ENCODE results near the gene BAHCC1. TPM values are rescaled to one million over a fixed set of nuclear protein-coding genes. Genes with fewer than 3 reads are reported as not detected.

The BAHCC1 gene
- total and polyA plus RNA-seq, 2 of the 8 experiments (the other 6 are each of a cell fraction or from before 2014, with no cell fraction given), result 0.26 to 0.58 TPM

DNA sequence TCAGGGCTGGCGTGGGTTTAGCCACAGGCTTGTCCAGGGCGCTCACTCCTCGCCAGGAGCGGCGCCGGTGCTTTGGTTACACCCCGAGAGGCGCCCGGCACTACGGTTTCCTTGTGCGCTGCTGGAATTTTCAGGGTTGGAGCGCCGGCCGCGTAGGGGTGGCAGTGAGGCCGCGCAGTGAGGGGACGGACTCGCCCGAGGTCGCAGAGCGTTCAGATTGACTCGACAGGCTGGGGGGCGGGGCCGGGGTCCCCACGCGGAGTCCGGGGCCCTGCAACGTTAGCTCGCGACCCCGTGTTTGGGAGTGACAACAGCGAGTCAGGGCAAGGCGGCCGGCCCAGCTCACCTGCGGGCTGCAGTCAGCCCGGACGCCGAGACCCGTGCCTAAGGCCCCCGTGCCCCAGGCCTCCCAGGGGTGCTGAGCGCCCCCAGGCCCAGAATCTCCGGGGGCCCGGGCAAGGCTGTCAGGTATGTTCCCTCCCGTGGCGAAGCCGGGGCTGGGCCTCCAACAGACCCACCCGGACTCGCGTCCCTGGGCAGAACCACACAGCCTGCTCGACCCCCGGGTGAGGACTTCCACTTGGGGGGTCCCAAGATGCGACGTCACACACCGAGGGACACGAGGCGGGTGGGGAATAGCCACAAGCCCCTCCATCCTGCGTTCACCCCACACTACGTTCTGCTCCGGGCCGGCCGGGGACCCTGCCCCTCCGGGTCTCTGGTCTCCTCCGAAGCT lies 118.7 kb downstream of the BAHCC1 start (continued):
- TF ChIP-seq, protein P1, sequence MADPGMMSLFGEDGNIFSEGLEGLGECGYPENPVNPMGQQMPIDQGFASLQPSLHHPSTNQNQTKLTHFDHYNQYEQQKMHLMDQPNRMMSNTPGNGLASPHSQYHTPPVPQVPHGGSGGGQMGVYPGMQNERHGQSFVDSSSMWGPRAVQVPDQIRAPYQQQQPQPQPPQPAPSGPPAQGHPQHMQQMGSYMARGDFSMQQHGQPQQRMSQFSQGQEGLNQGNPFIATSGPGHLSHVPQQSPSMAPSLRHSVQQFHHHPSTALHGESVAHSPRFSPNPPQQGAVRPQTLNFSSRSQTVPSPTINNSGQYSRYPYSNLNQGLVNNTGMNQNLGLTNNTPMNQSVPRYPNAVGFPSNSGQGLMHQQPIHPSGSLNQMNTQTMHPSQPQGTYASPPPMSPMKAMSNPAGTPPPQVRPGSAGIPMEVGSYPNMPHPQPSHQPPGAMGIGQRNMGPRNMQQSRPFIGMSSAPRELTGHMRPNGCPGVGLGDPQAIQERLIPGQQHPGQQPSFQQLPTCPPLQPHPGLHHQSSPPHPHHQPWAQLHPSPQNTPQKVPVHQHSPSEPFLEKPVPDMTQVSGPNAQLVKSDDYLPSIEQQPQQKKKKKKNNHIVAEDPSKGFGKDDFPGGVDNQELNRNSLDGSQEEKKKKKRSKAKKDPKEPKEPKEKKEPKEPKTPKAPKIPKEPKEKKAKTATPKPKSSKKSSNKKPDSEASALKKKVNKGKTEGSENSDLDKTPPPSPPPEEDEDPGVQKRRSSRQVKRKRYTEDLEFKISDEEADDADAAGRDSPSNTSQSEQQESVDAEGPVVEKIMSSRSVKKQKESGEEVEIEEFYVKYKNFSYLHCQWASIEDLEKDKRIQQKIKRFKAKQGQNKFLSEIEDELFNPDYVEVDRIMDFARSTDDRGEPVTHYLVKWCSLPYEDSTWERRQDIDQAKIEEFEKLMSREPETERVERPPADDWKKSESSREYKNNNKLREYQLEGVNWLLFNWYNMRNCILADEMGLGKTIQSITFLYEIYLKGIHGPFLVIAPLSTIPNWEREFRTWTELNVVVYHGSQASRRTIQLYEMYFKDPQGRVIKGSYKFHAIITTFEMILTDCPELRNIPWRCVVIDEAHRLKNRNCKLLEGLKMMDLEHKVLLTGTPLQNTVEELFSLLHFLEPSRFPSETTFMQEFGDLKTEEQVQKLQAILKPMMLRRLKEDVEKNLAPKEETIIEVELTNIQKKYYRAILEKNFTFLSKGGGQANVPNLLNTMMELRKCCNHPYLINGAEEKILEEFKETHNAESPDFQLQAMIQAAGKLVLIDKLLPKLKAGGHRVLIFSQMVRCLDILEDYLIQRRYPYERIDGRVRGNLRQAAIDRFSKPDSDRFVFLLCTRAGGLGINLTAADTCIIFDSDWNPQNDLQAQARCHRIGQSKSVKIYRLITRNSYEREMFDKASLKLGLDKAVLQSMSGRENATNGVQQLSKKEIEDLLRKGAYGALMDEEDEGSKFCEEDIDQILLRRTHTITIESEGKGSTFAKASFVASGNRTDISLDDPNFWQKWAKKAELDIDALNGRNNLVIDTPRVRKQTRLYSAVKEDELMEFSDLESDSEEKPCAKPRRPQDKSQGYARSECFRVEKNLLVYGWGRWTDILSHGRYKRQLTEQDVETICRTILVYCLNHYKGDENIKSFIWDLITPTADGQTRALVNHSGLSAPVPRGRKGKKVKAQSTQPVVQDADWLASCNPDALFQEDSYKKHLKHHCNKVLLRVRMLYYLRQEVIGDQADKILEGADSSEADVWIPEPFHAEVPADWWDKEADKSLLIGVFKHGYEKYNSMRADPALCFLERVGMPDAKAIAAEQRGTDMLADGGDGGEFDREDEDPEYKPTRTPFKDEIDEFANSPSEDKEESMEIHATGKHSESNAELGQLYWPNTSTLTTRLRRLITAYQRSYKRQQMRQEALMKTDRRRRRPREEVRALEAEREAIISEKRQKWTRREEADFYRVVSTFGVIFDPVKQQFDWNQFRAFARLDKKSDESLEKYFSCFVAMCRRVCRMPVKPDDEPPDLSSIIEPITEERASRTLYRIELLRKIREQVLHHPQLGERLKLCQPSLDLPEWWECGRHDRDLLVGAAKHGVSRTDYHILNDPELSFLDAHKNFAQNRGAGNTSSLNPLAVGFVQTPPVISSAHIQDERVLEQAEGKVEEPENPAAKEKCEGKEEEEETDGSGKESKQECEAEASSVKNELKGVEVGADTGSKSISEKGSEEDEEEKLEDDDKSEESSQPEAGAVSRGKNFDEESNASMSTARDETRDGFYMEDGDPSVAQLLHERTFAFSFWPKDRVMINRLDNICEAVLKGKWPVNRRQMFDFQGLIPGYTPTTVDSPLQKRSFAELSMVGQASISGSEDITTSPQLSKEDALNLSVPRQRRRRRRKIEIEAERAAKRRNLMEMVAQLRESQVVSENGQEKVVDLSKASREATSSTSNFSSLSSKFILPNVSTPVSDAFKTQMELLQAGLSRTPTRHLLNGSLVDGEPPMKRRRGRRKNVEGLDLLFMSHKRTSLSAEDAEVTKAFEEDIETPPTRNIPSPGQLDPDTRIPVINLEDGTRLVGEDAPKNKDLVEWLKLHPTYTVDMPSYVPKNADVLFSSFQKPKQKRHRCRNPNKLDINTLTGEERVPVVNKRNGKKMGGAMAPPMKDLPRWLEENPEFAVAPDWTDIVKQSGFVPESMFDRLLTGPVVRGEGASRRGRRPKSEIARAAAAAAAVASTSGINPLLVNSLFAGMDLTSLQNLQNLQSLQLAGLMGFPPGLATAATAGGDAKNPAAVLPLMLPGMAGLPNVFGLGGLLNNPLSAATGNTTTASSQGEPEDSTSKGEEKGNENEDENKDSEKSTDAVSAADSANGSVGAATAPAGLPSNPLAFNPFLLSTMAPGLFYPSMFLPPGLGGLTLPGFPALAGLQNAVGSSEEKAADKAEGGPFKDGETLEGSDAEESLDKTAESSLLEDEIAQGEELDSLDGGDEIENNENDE (IDR thresholded peaks at IDR 0.05; ENCODE audit: insufficient replicate concordance, low read length), result no peak
- no peak for TF ChIP-seq JUND (IDR thresholded peaks at IDR 0.05; ENCODE audit: low read length)
- TF ChIP-seq NANOG (IDR thresholded peaks at IDR 0.05; ENCODE audit: insufficient read depth, low read depth, low read length, poor library complexity, severe bottlenecking), result no peak
- TF ChIP-seq POLR2AphosphoS5 (IDR thresholded peaks at IDR 0.05; ENCODE audit: low read depth, low read length), result no peak; the same call in 1 of the 2 replicates
- TF ChIP-seq CHD2 (IDR thresholded peaks at IDR 0.05; ENCODE audit: low read length), result no peak
- no peak for TF ChIP-seq CHD1 (IDR thresholded peaks at IDR 0.05; ENCODE audit: low read depth, low read length)
- no peak for TF ChIP-seq POLR2A (IDR thresholded peaks at IDR 0.05; ENCODE audit: control extremely low read depth in 1 of 2, low read depth in 2 of 2, low read length in 2 of 2)
- TF ChIP-seq CBX5 (IDR thresholded peaks at IDR 0.05; ENCODE audit: low read depth, low read length), result no peak
- no peak for TF ChIP-seq SP2 (IDR thresholded peaks at IDR 0.05; ENCODE audit: low read length)
- no peak for TF ChIP-seq PHF8 (conservative IDR thresholded peaks at IDR 0.05; ENCODE audit: low read depth, low read length)
- TF ChIP-seq BRCA1 (IDR thresholded peaks at IDR 0.05; ENCODE audit: low read depth, low read length), result no peak
- no peak for TF ChIP-seq NRF1 (IDR thresholded peaks at IDR 0.05; ENCODE audit: low read depth, low read length)

Data from H1 (cell line).